ELF-1 (cell line): ENCODE data around the gene AMER2.
A peak's percentile ranks its signal among the peaks of the same experiment; 100 is the strongest.

Experiments used
- DNase-seq: peaks from one replicate; pipeline ENCODE4 v3.0.0-alpha.2; 2016; ENCODE audit warnings: low read depth, low spot score

AMER2 gene

GRCh38 chr13:25151626-25152195, 20.4 kb downstream of the AMER2 start:
- DNase-seq: peak; percentile 83

GRCh38 chr13:25149711-25150110, 22.4 kb downstream of the AMER2 start:
- no peak for DNase-seq

GRCh38 chr13:25148402-25148771, 23.7 kb downstream of the AMER2 start:
- no peak for DNase-seq

GRCh38 chr13:25147638-25148401, 24.3 kb downstream of the AMER2 start:
- no peak for DNase-seq

GRCh38 chr13:25143706-25144105, 28.4 kb downstream of the AMER2 start:
- no peak for DNase-seq

- DNase-seq: no peak
Measured at GRCh38 chr13:25141042-25141441, 31.0 kb downstream of the AMER2 start.

GRCh38 chr13:25137788-25138115, 34.3 kb downstream of the AMER2 start:
- DNase-seq: no peak

- DNase-seq: no peak
Measured at GRCh38 chr13:25136880-25137787, 35.0 kb downstream of the AMER2 start.

- DNase-seq: no peak
Measured at GRCh38 chr13:25135896-25136295, 36.2 kb downstream of the AMER2 start.

- DNase-seq: no peak
Measured at GRCh38 chr13:25132751-25133390, 39.2 kb downstream of the AMER2 start.

- no peak for DNase-seq
Measured at GRCh38 chr13:25131881-25132420, 40.1 kb downstream of the AMER2 start.

GRCh38 chr13:25130944-25131343, 41.1 kb downstream of the AMER2 start:
- DNase-seq: no peak

- no peak for DNase-seq
Measured at GRCh38 chr13:25118378-25118905, 53.6 kb downstream of the AMER2 start.

GRCh38 chr13:25117312-25117711, 54.8 kb downstream of the AMER2 start:
- DNase-seq: no peak

GRCh38 chr13:25116044-25116443, 56.0 kb downstream of the AMER2 start:
- DNase-seq: peak; percentile 80

GRCh38 chr13:25114220-25114619, 57.9 kb downstream of the AMER2 start:
- DNase-seq: peak; percentile 94

- no peak for DNase-seq
Measured at GRCh38 chr13:25112695-25113255, 59.3 kb downstream of the AMER2 start.
